GM12878 (cell line): ENCODE data around the gene ARHGEF7.

Source experiments
- EP300 ChIP-seq, 2 experiments: fragments of 150-350 bp in 1 of 2; IDR thresholded peaks; 2 replicates each; pipeline ENCODE4 v1.6.1; 2011 to 2012; ENCODE audit warnings: low read depth in 2 of 2, low read length in 2 of 2, borderline replicate concordance in 1 of 2, improper control_type of control experiment in 1 of 2, inconsistent platforms in 1 of 2; ENCODE audit not compliant: control insufficient read depth in 1 of 2
- MXI1 ChIP-seq: fragments of 150-350 bp; IDR thresholded peaks from 2 replicates; pipeline ENCODE4 v1.6.1; 2011; ENCODE audit warnings: low read depth, mild to moderate bottlenecking, inconsistent platforms, low read length, improper control_type of control experiment
- POLR2AphosphoS5 ChIP-seq: IDR thresholded peaks from 2 replicates; pipeline ENCODE4 v1.6.1; 2011; ENCODE audit warnings: mild to moderate bottlenecking, low read length, inconsistent platforms
- RFX5 ChIP-seq: IDR thresholded peaks from 2 replicates; pipeline ENCODE4 v1.6.1; 2011; ENCODE audit warnings: low read depth, low read length, improper control_type of control experiment

GRCh38 chr13:111336666-111337065 is 221.6 kb downstream of the ARHGEF7 start:
- TF ChIP-seq POLR2AphosphoS5 (no peak), EP300 (IDR thresholded peaks at IDR 0.05; ENCODE audit: borderline replicate concordance in 1 of 2, control insufficient read depth in 1 of 2, low read depth in 2 of 2, low read length in 2 of 2) (no peak), RFX5 (no peak), MXI1 (no peak)
